NAMALWA (cell line): ENCODE measurements around the gene RARG.
"Not testable (repeated sequence)": the region's sequence is repeated elsewhere in the genome, so short reads cannot be mapped to it uniquely, and the experiment has no call there.

Experiments used
- DNase-seq: peaks from one replicate; pipeline ENCODE4 v3.0.0-alpha.2; 2015; ENCODE audit warnings: low spot score

The RARG gene

DNA sequence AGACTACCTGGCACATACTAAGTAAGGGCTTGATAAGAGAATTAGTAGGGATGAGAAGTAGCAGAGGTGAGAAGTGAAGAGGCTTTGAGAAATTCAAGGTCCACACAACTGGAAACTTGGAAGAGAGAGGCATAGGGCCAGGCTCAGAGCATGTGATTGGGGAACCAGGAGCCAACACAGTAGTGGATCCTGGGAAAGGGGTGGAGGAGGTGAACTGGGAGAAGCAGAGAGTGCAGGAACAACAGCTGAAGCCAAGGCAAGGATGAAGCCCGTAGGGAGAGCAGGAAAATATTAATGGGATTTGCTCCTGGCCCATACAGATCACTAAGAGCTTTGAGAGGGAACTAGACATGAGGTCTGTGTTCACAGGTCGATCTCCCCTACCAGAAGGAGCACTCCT, 23.6 kb downstream of the RARG start:
- no peak for DNase-seq

DNA sequence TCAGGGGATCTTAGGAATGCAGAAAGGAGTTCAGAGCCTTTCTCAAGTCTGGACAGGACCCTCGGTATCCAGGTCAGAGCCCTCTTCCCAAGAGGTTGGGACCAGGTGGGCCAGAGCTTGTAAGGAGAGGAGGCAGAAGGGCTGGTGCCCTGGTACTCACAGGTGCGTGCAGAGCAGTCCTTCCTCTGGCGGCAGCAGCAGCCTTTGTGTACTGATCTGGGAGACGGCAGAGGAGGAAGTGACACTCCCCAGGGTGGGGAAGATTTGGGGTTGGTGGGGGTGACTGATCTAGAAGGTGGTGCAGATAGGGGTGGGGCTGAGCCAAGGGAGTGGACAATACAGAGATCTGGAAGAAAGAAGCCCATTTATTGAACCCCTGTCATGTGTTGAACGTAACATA, 25.0 kb downstream of the RARG start, which contains the start of gene ITGB7:
ITGB7 (minus strand) TSS at position 210 of the 400 bp plus-strand sequence. CDS start 6,808 bp downstream, outside the sequence.
- DNase-seq, result peak; percentile 70

DNA sequence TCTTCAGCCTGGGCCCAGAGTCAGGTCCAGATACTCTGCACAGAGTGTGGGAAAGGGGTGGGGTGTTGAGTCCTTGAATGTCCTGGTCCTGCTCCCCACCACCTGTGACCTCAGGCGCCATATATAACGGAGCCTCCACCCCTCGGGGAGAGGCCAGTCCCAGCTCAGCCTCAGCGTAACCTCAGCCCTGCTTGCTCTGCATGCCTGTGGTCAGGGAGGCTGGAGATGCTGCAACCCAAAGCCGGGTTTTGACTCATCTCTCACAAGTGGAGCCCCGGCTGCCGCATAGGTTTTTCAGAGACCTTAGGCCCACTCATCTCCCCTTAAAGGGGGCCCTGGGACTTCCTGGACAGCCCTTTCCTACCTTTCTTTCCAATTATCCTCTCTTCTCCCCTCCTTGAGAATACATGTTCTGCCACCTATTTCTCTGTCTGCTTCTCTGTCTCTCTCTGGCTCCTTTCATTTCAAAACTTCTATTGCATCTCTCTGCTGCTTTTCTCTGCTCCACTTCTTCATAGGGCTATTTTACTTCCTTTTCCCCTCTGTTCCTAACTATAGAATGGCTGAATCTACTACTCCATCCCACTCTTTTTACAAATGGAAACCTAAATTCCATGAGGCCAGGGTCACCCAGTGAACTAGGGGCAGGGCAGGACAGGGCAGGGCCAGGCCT, 26.1 kb downstream of the RARG start:
- DNase-seq, result no peak

DNA sequence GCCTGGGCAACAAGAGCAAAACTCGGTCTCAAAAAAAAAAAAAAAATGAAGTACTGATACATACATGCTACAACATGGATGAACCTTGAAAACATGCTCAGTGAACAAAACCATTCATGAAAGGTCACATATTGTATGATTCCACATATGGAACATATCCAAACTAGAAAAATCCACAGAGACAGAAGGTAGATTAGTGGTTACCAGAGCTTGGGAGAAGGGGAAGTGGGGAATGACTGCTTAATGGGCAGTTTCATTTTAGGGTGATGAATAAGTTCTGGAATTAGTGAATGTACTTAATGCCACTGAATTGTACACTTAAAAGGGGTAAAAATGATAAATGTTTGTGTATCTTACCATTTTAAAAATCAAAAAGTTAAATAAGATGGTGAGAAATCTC, 27.7 kb downstream of the RARG start:
- DNase-seq, result no peak

DNA sequence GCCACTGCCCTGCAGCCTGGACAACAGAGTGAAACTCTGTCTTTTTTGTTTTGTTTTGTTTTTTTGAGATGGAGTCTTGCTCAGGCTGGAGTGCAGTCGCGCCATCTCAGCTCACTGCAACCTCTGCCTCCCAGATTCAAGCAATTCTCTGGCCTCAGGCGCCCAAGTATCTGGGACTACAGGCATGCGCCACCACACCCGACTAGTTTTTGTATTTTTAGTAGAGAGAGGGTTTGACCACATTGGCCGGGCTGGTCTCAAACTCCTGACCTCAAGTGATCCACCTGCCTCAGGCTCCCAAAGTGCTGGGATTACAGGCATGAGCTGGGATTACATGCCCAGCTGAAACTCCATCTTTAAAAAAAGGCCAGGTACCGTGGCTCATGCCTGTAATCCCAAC, 29.7 kb downstream of the RARG start:
- DNase-seq, result not testable (repeated sequence)

DNA sequence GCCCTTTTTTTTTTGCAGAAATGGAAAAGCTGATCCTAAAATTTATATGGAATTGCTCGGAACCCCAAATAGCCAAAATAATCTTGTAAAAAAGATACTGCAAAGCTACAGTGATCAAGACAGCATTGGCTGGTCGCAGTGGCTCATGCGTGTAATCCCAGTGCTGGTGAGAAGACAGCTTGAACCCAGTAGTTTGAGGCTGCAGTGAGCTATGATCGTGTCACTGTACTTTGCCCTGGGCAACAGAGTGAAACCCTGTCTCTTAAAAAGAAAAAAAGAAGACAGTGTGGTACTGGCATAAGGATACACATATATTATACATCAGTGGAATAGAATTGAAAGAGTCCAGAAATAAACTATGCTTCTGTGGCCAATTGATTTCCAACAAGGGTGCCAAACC, 30.4 kb downstream of the RARG start:
- DNase-seq, result no peak

DNA sequence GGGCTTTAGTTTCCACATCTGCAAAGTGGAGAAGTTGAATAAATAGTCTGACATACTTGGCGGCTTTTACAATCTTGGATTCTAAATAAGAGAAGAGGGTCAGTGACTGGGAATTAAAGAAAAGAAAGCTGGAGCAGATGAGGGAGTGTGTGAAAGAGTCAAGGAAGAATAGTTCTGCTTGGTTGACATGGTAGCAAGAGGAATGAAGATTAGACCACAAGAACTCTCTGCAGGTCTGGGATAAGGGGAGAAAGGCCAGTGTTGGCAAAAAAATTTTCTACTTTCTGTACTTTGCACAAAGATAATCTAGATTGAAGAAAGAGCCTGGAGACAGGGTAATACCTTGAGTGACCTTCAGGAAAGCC, 30.9 kb downstream of the RARG start:
- DNase-seq, result no peak

DNA sequence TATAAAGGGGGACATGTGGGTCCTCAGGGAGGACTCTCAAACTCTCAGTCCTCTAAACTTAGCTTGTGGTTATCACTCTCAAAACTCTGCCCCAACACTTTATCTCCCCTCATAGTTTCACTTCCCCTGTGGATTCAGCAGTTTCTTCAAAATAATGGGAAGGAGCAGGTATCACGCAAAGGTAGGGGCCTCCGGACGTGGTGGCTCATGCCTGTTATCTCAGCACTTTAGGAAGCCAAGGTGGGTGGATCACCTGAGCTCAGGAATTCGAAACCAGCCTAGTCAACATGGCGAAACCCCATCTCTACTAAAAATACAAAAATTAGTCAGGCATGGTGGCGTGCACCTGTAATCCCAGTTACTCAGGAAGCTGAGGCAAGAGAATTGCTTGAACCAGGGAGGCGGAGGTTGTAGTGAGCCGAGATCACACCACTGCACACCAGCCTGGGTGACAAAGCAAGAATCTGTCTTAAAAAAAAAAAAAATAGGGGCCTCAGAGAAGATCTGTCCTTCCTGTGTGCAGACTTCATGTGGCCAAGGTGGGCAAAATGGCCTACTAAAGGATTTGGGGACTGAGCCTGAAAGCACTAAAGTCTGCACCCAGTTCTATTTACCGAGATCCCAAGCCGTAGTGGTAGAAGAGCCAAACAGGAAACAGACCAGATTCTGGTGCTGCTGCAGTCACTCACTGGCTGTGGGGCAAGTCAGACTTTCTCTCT, 31.4 kb downstream of the RARG start:
- DNase-seq, result peak; percentile 78

DNA sequence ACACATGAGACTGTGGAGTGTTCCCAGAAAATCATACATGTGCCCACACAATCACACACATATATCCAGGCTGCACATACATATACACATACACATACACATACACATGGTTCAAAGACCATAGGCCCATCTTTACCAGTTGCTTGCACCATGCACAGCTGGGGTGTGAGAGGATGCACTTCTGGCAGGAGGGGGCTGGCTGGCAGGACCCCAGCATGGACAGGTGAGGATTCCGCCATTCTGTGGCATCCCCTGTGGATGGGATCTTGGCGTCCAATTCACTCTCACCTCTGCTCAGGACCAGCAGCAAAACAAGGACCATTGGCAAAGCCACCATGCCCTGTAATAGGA, 31.9 kb downstream of the RARG start:
- DNase-seq, result peak; percentile 42

DNA sequence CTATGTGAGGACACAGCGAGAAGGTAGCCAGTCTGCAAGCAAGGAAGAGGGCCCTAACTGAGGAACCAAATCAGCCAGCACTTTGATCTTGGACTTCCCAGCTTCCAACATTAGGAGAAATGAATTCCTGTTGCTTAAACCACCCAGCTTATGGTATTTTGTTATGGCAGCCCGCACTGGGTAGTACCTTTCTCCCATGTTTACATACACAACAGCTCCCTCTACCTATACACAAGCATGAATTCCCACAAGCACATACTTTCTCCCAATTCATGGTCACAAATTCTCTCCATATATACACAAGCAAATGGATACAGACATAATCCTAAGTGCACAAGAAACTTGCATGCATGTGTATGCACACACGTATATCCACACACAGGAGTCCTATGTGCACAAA, 32.3 kb downstream of the RARG start:
- DNase-seq, result no peak

DNA sequence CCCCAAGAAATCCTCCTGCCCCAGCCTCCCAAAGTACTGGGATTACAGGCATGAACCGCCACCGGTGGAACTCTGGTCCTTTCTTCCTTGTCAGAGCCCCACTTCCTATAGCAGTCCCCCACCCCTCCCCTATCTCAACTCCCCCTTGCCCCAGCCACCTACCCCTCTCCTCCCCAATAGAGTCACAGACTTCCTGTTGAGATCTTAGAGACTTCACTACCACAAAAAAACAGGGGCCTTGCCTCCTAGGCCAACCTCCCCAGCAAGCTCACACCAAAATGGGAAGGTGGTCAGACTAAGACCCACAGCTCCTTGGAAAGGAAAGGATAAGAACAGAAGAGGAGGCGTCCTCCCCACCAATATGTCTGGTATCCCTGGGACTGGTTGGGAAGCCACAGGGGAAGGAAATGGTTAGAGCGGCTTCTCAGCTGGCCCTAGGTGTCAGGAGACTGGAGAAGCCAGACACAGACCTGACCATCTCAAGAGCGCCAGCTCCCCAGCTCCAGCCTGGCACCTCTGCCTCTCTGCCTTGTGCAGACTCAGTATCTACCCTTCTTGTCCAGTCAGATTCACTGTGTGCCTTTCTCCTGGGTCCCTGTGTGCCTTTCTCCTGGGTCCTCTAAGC, 33.4 kb downstream of the RARG start:
- no peak for DNase-seq

DNA sequence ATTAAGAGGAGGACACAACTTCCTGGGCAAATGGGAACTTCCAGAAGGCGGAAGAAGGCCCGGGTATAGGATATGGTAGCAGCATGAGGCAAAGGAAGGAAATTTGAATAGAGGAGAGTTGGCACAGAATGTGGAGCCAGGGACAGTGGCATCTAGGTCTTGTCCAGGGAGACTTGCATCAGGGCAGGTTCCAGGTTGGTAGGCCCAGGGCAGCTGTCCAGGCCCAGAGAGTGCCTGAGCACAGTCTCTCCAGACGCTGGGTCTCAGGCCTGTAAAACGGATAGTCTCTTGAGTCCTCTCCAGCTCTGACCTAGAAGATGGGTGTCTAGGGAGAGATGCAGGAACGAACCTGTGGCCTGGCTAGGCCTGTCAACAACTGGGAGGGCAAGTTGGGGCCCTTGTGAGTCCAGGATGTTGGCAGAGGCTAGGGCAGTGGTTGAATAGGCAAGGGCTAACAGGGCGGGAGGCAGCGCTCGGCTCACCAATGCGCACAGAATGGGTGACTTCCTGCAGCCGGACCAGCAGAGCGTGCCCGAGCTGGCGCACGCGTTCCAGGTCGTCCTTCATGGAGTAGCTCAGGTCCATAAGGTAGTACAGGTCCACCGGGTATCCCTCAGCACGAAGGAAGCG, 34.9 kb downstream of the RARG start:
- DNase-seq, result no peak

DNA sequence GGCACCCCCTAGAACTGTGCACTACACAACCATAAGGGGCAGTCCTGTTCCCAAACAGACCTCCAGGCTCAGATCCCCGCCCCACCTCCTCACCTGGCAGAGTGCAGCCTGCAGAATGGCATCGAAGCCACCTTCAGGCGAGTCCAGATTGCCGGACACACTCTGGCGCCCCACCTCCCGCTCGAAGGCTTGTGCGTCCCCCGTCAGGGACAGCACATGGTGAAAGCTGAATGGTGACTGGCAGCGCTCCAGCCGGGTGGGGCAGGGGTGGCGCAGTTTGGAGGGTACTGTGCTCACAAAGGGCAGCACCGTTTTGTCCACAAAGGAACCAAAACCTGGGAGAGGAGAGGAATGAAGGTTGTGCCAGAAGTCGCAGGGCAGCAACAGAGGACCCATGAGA, 35.5 kb downstream of the RARG start:
- DNase-seq, result no peak

DNA sequence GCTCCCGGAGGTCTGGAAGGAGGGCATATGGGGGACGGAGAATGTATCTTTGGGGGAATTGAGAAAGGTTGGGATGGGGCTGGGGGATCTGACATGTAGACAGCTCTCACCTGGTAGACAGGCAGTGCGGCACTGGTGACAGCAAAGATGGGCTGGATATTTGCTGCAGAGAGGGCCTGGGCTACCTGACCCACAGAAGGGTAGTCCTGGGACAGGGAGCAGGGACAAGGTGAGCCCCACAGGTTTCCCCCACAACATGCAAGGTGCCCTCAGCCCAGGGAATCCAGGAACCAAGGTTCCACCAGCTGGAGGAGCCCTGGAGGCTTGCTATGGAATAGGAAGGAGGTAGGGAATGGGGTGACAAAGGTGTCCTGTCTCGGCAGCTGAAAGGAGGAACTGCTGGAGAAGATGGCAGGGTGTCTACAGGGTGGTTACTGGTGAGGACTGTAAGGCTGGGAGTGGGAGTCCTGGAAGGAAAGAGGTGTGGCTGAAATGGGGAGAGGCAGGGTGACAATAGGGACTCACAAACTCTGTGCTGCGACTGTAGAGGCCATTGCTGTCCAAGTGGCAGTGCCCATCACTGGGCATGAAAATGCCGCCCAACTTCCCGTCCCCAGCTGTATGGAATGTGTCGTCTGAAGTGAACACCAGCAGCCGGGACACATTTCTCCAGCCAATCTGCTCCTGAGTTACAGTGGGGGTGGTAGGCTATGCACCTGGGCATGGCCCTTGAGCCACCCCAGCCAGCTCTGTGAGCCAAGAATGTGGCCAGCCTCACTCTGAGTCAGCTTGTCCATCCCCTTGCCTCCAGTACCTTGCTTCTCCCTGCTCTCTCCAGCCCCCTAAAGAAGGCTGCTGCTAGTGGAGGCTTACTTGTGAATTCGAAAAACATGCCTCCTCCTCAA, 36.2 kb downstream of the RARG start:
- no peak for DNase-seq

DNA sequence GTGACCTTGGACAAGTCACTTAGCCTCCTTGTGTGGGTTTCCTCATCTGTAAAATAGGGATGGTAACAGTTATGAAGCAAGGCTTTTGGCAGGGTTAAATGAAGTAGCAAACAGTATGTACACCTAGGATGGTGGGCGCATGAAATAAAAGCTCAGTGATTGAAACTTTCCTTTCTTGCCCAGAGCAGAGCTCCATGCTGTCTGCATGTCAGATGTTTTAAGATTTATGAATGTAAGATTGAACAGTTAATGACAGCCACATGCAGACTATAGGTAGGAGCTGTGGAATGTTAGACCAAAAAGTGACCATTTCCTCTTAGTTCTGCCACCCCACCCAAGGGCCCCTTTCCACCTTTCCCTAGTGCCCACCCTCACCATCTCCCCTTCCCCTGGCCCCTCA, 37.0 kb downstream of the RARG start:
- DNase-seq, result no peak

DNA sequence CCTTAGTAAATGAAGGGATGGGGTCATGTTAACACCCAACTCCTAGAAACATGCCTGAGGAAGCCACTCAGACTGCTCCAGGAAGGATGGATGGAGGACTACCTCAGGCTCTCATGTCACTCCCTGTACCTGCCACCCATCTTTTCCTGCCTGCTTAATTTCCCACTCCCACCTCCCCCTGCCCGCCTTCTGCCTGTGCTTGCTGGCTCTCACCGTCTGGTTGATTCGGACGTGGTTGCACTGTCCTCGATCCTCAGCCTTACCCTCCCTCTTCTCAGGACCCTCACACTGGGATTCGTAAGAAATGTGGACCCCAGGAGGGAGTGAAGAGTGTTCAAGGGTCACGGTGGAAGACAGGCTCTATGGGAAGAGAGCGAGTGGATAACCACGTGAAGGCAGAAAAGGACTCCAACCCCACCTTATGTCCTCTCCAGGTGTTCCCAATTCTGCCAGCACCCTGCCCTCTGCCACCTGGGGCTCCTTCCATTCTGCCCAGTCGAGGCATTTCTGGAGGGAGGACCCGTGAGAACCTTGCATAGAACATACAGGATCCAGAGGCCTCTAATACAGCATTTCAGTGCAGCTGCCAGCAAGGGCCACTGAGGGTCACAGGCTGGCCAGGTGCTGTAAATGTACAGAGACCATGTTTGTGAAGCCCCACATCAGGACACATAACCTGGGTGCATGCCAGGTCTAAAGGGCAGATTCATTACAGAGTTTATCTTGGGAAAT, 37.9 kb downstream of the RARG start:
- no peak for DNase-seq

DNA sequence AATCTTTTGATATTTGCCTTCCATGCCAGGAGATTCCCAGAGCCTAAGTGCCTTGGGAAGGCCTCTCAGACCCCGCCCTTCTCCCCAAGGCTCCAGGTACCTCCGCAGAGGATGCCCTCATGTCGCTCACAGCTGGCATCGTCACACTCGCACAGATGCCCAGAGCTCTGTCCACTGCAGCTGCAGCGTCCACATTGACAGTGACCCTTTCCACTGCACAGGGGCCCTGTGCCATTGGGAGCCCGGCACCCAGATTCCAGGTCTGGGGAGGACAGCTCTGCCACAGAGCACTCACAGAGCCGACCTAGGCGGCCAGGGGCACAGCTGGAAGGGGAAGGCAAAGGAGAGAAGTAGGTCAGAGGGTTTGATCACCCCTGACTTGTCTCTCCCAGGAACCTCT, 39.0 kb downstream of the RARG start:
- no peak for DNase-seq

DNA sequence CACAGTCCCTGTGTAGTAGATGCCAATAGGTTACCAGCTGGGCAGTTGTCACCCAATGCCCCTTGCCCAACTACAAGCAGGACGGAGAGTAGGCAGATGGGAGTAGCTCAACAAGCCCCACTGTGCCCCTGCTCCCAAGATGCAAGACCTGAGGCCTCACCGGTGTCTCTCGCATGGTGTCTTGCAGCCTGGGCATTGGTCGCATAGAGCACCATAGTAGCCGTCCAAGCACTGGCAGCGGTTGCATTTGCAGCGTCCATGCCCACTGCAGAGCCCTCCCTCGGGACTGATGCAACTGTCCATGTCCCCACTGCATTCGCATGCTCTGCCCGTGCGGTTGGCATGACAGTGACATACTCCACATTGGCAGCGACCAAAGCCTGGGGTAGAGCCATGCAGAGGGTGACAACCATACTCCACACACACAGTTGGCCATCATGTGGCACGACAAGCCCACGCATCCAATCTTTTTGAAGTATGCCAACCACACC, 39.4 kb downstream of the RARG start:
- no peak for DNase-seq

DNA sequence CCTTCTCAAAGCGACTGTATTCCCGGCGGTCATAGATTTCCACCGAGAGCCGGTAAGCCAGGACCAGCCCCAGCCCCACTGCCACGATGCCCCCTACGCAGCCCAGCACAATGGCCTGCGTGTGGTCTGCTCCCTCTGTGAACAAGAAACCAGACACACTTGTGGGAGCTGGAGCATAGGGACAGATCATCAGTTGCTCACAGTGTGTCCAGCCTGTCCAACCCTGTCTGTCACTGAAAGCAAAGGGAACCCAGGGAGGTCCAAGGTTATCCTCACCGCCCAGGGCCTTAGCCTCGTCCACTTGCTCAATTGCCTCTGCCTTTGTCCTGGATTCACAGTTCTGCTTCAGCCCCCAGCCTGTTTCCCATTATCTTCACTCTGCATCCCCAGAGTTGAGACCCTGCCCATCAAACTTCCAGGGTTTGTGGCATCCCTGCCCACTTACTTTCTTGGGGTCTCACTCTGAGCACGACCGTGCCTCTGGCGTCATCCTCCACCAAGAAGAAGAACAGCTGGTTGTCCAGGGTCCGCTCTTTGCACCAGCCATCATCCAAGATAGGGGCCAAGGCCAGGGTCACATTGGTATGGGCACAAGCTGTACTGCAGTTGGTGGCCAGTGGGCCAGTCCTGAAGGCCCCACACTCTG, 40.0 kb downstream of the RARG start:
- no peak for DNase-seq

DNA sequence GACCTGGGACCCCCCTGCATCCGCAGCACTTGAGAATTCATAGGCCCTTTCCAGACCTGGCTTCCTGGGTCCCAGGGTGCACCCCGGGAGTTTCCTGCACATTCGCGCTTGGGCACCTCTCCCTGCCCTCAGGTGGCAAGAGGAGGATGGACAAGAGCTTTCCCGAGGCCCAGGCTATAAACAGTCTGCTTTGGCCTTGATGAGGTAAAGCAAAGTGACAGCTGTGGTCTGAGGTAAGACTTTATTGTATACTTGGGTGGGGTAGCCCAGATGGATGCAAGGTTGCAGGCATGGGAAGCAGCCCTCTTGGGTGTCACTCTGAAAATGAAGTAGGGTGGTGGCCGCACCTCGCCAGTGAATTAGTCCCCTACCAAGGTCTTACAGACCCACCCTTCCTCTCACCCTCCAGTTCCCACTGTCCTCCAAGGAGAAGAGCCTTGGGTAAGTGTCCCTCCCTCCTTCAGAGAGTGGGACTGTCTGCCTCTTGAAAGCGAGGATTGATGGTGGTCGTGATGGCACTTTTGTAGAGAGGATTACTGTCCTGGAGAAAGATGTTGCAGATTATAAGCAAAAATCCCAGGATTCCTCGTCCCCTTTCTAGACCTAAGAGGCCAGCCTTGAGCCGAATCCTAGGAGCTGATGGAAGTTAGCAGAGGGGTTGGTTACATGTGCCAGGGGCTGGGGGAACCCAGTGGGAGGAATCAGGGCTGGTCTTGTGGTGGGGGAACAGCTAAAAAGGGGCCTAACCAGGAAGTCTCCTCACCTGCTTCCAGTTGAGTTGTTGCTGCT, 40.7 kb downstream of the RARG start:
- no peak for DNase-seq
